ENCODE results near the gene ERO1A. TPM values are rescaled to one million over a fixed set of nuclear protein-coding genes. Genes with fewer than 3 reads are reported as not detected.

Gene ERO1A
- total RNA-seq, 1 experiment from 2014 or later = 83.6 TPM

DNA sequence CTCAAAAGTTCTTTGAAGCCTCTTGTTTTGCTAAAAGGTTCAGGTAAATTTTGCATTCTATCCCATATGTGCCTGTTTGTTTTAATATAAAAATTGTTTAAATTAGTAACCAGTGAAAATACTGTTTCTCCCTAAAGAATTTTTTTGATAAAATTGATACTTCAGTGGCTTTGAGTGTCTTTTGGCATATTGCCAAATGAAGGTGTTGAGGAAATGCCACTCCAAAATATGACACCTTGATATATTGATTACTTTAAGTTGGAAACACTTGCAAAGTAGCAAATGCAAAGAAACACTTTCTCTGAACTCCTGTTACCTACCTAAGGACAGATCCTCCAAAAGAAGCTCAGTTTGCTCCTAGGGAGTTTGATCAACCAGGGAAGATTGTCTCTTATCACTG, 43.1 kb upstream of the ERO1A start:
- peaks cover 10% of the 10 kb centered on the region; the same call in 1 of the 2 replicates for H3K79me2 ChIP-seq (ENCODE audit: low read depth)
- DNase-seq = no peak
- no peak overlapping the region for H3K27ac ChIP-seq
- no peak overlapping the region for H3K4me2 ChIP-seq
- H3K4me3 ChIP-seq = no peak overlapping the region
- no peaks in the 10 kb centered on the region for H4K20me1 ChIP-seq (ENCODE audit: insufficient read depth)
- ChIA-PET POLR2A (ENCODE audit: unreplicated experiment) (interaction anchor here (0.7 kb wide), 1 partner anchor 186 kb away, joined by 4 read pairs; the partner anchor contains the start of gene TXNDC16), CTCF (no interaction called here)
- no peak overlapping the region for H2AFZ ChIP-seq
- intact Hi-C loops (cut with micrococcal nuclease; ENCODE audit: unreplicated experiment) = no loop called here
- TF ChIP-seq CTCF (conservative IDR thresholded peaks at IDR 0.05) = no peak
- no peak for TF ChIP-seq EZH2 (IDR thresholded peaks at IDR 0.05; ENCODE audit: low read depth)
- H3K4me1 ChIP-seq (replicated peaks; ENCODE audit: insufficient read depth) = no peaks in the 10 kb centered on the region
- H3F3A ChIP-seq (ENCODE audit: insufficient read depth, low read depth) = no peaks in the 10 kb centered on the region
- BruUV-seq (replicated peaks) = no TSS peak
- no peaks in the 10 kb centered on the region for H3K9me3 ChIP-seq (ENCODE audit: insufficient read depth, low read depth)
- no peaks in the 10 kb centered on the region for H3K27me3 ChIP-seq (ENCODE audit: insufficient read depth, low read depth)
- H3K9me2 ChIP-seq (ENCODE audit: insufficient read depth) = no peaks in the 10 kb centered on the region
- no peaks in the 10 kb centered on the region for H3K36me3 ChIP-seq (ENCODE audit: low read depth)

DNA sequence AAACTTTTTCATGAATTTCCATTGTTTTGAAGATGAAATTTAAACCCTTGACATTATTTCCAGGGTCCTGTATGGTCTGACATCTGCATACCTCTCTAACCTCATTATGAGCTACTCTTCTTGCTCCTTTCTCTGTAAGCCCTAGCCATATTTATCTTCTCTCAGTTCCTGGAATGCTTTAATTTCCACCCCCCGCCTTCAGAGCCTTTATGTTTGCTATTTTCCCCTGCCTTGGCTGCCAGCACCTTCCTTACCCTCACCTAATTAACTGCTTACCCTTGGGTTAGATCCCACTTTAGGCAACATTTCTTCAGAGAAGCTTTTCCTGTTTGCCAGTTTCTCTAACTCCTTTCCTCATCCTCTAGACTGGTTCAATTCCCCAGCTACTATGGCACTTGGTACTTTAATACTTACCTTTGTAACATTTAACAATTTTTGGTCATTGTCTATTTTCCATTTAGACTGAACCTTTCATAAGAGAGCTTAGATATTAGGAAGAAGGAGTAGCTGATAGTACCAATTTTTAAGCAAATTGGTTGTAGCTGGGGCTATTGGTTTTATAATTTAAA, 40.6 kb upstream of the ERO1A start:
- Histone ChIP-seq H3K79me2 (ENCODE audit: low read depth) (peaks cover 12% of the 10 kb centered on the region), H3K36me3 (ENCODE audit: low read depth) (no peaks in the 10 kb centered on the region), H4K20me1 (ENCODE audit: insufficient read depth) (no peaks in the 10 kb centered on the region), H3K9me2 (ENCODE audit: insufficient read depth) (no peaks in the 10 kb centered on the region), H3K27ac (no peak overlapping the region), H3K27me3 (ENCODE audit: insufficient read depth, low read depth) (no peaks in the 10 kb centered on the region), H3K9me3 (ENCODE audit: insufficient read depth, low read depth) (no peaks in the 10 kb centered on the region), H2AFZ (no peak overlapping the region), H3K4me3 (no peak overlapping the region), H3K4me1 (replicated peaks; ENCODE audit: insufficient read depth) (peaks cover 5% of the 10 kb centered on the region; the same call in 1 of the 2 replicates), H3F3A (ENCODE audit: insufficient read depth, low read depth) (no peaks in the 10 kb centered on the region), H3K4me2 (no peak overlapping the region)
- TF ChIP-seq CTCF (conservative IDR thresholded peaks at IDR 0.05) (no peak), EZH2 (IDR thresholded peaks at IDR 0.05; ENCODE audit: low read depth) (no peak)
- no peak for DNase-seq
- intact Hi-C loops (cut with micrococcal nuclease; ENCODE audit: unreplicated experiment) = no loop called here
- CTCF ChIA-PET = no interaction called here
- POLR2A ChIA-PET (ENCODE audit: unreplicated experiment) = no interaction called here
- no TSS peak for BruUV-seq (replicated peaks)

DNA sequence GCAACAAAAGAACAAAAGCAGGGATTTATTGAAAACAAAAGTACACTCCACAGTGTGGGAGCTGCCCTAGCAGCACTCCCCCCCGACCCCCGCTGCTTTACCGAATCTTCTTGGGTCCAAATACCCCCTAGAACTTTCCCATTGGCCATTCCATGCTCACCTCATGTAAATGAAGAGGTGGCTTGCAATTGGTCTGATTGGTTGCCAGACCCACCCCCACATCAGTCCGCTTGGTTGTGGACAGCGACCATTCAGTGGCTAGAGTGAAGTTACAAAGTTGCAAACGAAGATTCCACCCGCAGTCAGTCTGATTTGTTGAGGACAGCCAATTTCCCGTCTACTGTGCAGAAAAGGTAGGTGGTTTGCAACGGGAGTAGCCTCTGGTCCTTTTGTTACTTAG, 38.5 kb upstream of the ERO1A start:
- ChIA-PET POLR2A (ENCODE audit: unreplicated experiment) (no interaction called here), CTCF (no interaction called here)
- Histone ChIP-seq H3K27ac (no peak overlapping the region), H3K4me3 (no peak overlapping the region), H3K27me3 (ENCODE audit: insufficient read depth, low read depth) (no peaks in the 10 kb centered on the region), H2AFZ (no peak overlapping the region), H3K9me3 (ENCODE audit: insufficient read depth, low read depth) (no peaks in the 10 kb centered on the region), H3K79me2 (ENCODE audit: low read depth) (peaks cover 21% of the 10 kb centered on the region), H4K20me1 (ENCODE audit: insufficient read depth) (no peaks in the 10 kb centered on the region), H3K9me2 (ENCODE audit: insufficient read depth) (no peaks in the 10 kb centered on the region), H3K4me1 (replicated peaks; ENCODE audit: insufficient read depth) (peaks cover 6% of the 10 kb centered on the region; the same call in 1 of the 2 replicates), H3K4me2 (no peak overlapping the region), H3F3A (ENCODE audit: insufficient read depth, low read depth) (peaks cover 4% of the 10 kb centered on the region), H3K36me3 (ENCODE audit: low read depth) (no peaks in the 10 kb centered on the region)
- no peak for DNase-seq
- TF ChIP-seq EZH2 (IDR thresholded peaks at IDR 0.05; ENCODE audit: low read depth) (no peak), CTCF (conservative IDR thresholded peaks at IDR 0.05) (no peak)
- intact Hi-C loops (cut with micrococcal nuclease; ENCODE audit: unreplicated experiment) = no loop called here
- no TSS peak for BruUV-seq (replicated peaks)
